ENCODE data around the gene SMPX.
A peak's percentile ranks its signal among the peaks of the same experiment; 100 is the strongest.

- TF ChIP-seq CTCF (IDR thresholded peaks at IDR 0.05; ENCODE audit: low read depth, low read length, poor library complexity, severe bottlenecking): peak; percentile 52
- TF ChIP-seq EZH2phosphoT487 (IDR thresholded peaks at IDR 0.05; ENCODE audit: borderline replicate concordance, low read length): no peak
Measured at GRCh38 chrX:21745756-21746155, 12.2 kb downstream of the SMPX start.
